ENCODE measurements around the gene PBX3. TPM values are rescaled to one million over a fixed set of nuclear protein-coding genes. Genes with fewer than 3 reads are reported as not detected.

Gene PBX3
- total and polyA plus RNA-seq, 10 of the 15 experiments (the other 5 are each of a cell fraction or from before 2014, with no cell fraction given): 6.7 to 146 (median 22.2) TPM

- no peaks in the 10 kb centered on the region for H3K9me3 ChIP-seq (replicated peaks; ENCODE audit: control insufficient read depth, insufficient read depth, low read length)
- RAD21 ChIA-PET (ENCODE audit: unreplicated experiment): no interaction called here
- TF ChIP-seq EZH2 (IDR thresholded peaks at IDR 0.05; ENCODE audit: borderline replicate concordance, control insufficient read depth, low read depth, low read length): no peak
- TF ChIP-seq IKZF2 (IDR thresholded peaks at IDR 0.05): no peak
- no peak for TF ChIP-seq MYC (IDR thresholded peaks at IDR 0.05; ENCODE audit: insufficient read depth, insufficient read length, insufficient replicate concordance, low read length, severe bottlenecking)
- TF ChIP-seq HDAC2 (IDR thresholded peaks at IDR 0.05): no peak
- TF ChIP-seq SMARCA5 (IDR thresholded peaks at IDR 0.05): no peak
- no peak for TF ChIP-seq NRF1 (conservative IDR thresholded peaks at IDR 0.05; ENCODE audit: low read depth, low read length)
- TF ChIP-seq ZNF207 (IDR thresholded peaks at IDR 0.05; ENCODE audit: borderline replicate concordance): no peak
- no peak for TF ChIP-seq USF2 (IDR thresholded peaks at IDR 0.05; ENCODE audit: borderline replicate concordance, low read depth, low read length)
- no peak for TF ChIP-seq BACH1 (IDR thresholded peaks at IDR 0.05; ENCODE audit: borderline replicate concordance)
- TF ChIP-seq TBL1XR1 (IDR thresholded peaks at IDR 0.05; ENCODE audit: low read depth, low read length): no peak
- TF ChIP-seq, protein P1, sequence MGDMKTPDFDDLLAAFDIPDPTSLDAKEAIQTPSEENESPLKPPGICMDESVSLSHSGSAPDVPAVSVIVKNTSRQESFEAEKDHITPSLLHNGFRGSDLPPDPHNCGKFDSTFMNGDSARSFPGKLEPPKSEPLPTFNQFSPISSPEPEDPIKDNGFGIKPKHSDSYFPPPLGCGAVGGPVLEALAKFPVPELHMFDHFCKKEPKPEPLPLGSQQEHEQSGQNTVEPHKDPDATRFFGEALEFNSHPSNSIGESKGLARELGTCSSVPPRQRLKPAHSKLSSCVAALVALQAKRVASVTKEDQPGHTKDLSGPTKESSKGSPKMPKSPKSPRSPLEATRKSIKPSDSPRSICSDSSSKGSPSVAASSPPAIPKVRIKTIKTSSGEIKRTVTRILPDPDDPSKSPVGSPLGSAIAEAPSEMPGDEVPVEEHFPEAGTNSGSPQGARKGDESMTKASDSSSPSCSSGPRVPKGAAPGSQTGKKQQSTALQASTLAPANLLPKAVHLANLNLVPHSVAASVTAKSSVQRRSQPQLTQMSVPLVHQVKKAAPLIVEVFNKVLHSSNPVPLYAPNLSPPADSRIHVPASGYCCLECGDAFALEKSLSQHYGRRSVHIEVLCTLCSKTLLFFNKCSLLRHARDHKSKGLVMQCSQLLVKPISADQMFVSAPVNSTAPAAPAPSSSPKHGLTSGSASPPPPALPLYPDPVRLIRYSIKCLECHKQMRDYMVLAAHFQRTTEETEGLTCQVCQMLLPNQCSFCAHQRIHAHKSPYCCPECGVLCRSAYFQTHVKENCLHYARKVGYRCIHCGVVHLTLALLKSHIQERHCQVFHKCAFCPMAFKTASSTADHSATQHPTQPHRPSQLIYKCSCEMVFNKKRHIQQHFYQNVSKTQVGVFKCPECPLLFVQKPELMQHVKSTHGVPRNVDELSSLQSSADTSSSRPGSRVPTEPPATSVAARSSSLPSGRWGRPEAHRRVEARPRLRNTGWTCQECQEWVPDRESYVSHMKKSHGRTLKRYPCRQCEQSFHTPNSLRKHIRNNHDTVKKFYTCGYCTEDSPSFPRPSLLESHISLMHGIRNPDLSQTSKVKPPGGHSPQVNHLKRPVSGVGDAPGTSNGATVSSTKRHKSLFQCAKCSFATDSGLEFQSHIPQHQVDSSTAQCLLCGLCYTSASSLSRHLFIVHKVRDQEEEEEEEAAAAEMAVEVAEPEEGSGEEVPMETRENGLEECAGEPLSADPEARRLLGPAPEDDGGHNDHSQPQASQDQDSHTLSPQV (IDR thresholded peaks at IDR 0.05): no peak
- TF ChIP-seq, protein P2, sequence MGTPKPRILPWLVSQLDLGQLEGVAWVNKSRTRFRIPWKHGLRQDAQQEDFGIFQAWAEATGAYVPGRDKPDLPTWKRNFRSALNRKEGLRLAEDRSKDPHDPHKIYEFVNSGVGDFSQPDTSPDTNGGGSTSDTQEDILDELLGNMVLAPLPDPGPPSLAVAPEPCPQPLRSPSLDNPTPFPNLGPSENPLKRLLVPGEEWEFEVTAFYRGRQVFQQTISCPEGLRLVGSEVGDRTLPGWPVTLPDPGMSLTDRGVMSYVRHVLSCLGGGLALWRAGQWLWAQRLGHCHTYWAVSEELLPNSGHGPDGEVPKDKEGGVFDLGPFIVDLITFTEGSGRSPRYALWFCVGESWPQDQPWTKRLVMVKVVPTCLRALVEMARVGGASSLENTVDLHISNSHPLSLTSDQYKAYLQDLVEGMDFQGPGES (IDR thresholded peaks at IDR 0.05): no peak
- no peak for TF ChIP-seq CUX1 (IDR thresholded peaks at IDR 0.05; ENCODE audit: insufficient replicate concordance, low read depth, low read length)
Observed at GRCh38 chr9:125998837-125999503, 251.8 kb downstream of the PBX3 start.

More at GRCh38 chr9:125998837-125999503, 251.8 kb downstream of the PBX3 start:
- no peak overlapping the region for H3K4me2 ChIP-seq (ENCODE audit: control insufficient read depth, insufficient read depth)
- H3K27ac ChIP-seq (ENCODE audit: control insufficient read depth, insufficient read depth): no peak overlapping the region
- intact Hi-C loops (cut with micrococcal nuclease; ENCODE audit: unreplicated experiment) (no loop called here), in situ Hi-C loops (cut with MboI) (no loop called here)
- no peak for ATAC-seq
- SMC1A ChIA-PET (ENCODE audit: uncharacterized antibody, unreplicated experiment): no interaction called here
- 41% methylated on average over 14 of the region's 17 CpGs for WGBS (ENCODE audit: insufficient coverage, insufficient replicate concordance, low lambda C conversion rate, missing lambda C conversion rate)
- H3K79me2 ChIP-seq (ENCODE audit: control insufficient read depth, insufficient read depth, low read length): no peaks in the 10 kb centered on the region
- H2AFZ ChIP-seq (ENCODE audit: control insufficient read depth, low read depth, low read length): no peak overlapping the region
- H3K36me3 ChIP-seq (ENCODE audit: control insufficient read depth in 2 of 2, insufficient read depth in 2 of 2, low read length in 1 of 2): no peaks in the 10 kb centered on the region
- BruUV-seq (replicated peaks): no TSS peak
- H3K4me1 ChIP-seq (ENCODE audit: control insufficient read depth, insufficient read depth, low read length): no peaks in the 10 kb centered on the region
- POLR2A ChIA-PET: no interaction called here
- DNase-seq (ENCODE audit: low read depth, low spot score): no peak
- H3K4me3 ChIP-seq: no peak overlapping the region
- no peaks in the 10 kb centered on the region; a peak in 1 of 4 replicates for H3K27me3 ChIP-seq (replicated peaks in 1 of 2; ENCODE audit: control insufficient read depth in 2 of 2, insufficient read depth in 2 of 2, low read length in 1 of 2)
- no peaks in the 10 kb centered on the region for H4K20me1 ChIP-seq (ENCODE audit: control insufficient read depth, insufficient read depth)
- CTCF ChIA-PET: no interaction called here
- H3K9ac ChIP-seq (ENCODE audit: control insufficient read depth, insufficient read depth, low read length): no peak overlapping the region
- FAIRE-seq: no peak
